Suppressor macrophage (primary cell): Measurements from ENCODE around the gene COA5.

Experiments used
- DNase-seq, 4 experiments: peaks; one replicate each; pipeline ENCODE4 v3.0.0-alpha.2; 2020 to 2022

COA5 gene

GRCh38 chr2:98550165-98550564 lies 58.1 kb downstream of the COA5 start:
- no peak for DNase-seq
